CD4-positive, alpha-beta T cell treated with Interleukin-2 at 100 ng/mL for 4 hours (primary cell): ENCODE data around the gene CNGA1.
A peak's percentile ranks its signal among the peaks of the same experiment; 100 is the strongest.
"Not testable (repeated sequence)": the region's sequence is repeated elsewhere in the genome, so short reads cannot be mapped to it uniquely, and the experiment has no call there.

Experiments used
- DNase-seq: peaks from one replicate; pipeline ENCODE4 v3.0.0-alpha.2; 2020; ENCODE audit warnings: low spot score

CNGA1 gene

DNA sequence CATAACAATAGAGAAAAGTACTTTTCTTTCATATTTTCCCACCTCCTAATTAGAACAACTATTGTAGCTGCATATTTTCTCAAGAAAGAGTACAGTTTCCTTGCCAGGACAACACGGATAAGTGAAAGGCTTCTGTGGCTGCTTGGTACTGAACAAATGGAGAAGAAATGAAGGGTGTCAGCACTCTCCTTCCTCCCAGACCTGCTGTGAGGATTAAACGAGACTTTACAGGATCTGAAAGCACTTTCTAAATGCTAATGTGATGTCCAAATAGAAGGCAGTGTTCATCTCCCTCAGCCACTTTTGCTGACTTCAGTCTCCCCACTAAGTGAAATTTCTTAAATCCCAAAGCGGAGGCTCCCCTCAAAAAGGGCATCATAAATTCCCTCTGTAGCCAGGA, 14.0 kb upstream of the CNGA1 start:
- no peak for DNase-seq

DNA sequence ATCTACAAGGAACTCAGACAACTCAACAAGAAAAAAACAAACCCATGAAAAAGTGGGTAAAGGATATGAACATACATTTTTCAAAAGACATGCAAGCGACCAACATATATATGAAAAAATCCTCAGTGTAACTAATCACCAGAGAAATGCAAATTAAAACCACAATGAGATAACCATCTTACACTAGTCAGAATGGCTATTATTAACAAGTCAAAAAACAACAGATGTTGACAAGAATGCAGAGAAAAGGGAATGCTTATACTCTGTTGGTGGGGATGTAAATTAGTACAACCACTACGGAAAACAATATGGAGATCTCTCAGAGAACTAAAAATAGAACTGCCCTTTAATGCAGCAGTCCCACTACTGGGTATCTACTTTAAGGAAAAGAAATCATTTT, 12.2 kb upstream of the CNGA1 start:
- no peak for DNase-seq

DNA sequence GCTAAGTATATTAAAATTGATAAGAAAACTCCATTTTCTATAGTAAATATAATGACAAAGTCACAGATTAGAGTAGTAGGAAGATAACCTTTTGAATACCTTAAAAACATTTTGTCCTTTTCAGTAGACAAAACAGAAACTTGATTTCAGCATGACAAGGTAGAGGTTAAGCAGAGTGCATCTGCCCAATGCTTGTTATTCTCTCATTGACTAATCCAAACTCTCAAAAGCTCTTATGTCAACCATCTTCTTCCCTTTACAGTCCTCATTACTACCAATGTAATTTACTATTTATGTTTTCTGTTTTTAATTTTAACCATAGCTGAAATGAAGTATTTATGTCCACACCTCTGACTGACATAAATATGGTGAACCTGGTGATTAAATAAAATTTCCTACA, 11.2 kb upstream of the CNGA1 start:
- DNase-seq = no peak

GRCh38 chr4:48025005-48025404, 8.5 kb upstream of the CNGA1 start:
- DNase-seq = no peak

GRCh38 chr4:48024522-48024921, 8.0 kb upstream of the CNGA1 start:
- DNase-seq = no peak

DNA sequence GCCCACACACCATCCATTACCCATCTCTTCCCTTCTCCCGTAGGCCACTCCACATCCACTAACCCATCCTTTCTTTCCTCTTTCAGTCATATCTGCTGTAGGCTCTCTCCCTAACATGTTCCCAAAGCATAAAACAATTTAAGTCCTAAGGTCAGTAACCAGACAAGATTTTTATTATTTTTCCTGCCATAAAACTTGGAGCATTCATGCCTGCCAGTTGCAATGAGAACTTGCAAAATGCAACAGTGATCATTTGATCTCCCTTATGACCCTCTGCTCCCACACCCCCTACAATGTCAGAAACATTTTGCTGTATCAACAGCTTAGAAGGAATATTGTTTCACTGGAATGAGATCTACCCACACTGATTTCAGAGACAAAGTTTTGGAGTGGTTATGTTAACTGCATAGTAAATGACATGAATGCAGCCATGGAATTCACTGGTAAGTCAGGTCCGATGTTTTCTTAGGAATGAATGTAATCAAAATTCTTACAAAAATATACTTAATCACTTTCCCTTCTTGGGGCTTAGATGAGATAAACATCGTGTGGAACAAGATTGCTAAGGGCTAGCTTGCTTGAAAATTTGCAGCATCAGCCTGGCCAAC, 5.8 kb upstream of the CNGA1 start:
- DNase-seq = no peak

GRCh38 chr4:48021100-48021499, 4.6 kb upstream of the CNGA1 start:
- no peak for DNase-seq

- no peak for DNase-seq
Measured at GRCh38 chr4:48018112-48018511, 1.6 kb upstream of the CNGA1 start.

DNA sequence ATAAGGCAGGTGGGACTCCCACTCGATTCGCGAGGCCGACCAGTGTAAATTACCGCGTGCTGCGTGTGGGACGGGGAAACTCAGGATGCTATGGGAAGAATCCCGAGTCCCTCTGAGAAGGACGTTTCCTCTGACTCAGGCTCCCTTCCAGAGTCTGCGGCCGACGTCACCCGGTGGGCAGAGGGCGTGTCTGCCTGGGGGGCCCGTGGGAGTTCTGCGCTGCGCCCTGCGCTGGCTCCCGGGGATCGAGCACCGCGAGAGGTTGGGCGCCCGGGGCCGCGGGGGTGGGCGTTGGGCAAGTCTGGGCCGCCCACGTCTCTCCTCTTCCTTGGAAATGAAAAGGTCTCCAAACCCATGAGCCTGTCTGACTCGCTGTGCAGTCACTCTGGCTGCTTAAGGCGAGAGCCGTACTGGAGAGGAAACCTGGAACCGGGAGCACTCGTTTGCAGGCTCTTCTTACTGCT, 659 bp upstream of the CNGA1 start:
- DNase-seq = no peak

- DNase-seq = no peak
Measured at GRCh38 chr4:48015678-48016077, 803 bp downstream of the CNGA1 start.

GRCh38 chr4:48015216-48015615, 1.3 kb downstream of the CNGA1 start:
- DNase-seq = no peak

DNA sequence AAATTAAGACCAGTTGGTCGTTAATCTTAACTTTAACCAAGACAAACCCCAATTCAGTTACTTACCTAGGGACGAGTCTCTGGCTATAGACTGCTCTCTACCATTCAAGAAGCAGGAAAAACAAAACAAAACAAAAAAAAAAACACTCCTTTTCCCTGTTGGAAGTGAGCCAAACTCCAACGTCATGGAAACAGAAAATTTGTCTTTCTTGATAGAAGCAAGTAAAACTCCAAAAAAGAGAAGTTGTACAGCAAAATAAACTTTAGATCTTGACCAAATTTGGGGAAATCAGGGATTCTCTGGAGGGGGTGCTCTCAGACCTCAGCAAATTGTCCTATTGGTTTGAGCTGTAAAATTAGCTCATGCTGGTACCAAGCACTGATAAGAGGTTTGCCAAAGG, 3.7 kb downstream of the CNGA1 start:
- DNase-seq = no peak

DNA sequence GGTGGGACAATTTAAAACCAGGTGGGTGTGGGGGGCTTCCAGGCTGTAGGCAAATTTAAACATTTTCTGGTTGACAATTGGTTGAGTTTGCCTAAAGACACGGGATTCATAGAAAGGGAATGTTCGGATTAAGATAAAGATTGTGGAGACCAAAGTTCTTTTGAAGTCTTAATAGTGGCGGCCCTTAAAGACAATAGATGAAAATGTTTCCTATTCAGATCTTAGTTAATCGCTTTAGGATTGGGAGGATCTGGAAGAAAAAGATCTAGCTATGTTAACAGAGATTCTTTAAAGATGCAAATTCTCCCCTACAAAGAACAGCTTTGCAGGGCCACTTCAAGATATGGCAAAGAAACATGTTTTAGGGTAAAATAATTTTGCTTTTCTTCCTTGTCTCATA, 4.8 kb downstream of the CNGA1 start:
- DNase-seq = no peak

- not testable (repeated sequence) for DNase-seq
Measured at GRCh38 chr4:48010906-48011305, 5.6 kb downstream of the CNGA1 start.

DNA sequence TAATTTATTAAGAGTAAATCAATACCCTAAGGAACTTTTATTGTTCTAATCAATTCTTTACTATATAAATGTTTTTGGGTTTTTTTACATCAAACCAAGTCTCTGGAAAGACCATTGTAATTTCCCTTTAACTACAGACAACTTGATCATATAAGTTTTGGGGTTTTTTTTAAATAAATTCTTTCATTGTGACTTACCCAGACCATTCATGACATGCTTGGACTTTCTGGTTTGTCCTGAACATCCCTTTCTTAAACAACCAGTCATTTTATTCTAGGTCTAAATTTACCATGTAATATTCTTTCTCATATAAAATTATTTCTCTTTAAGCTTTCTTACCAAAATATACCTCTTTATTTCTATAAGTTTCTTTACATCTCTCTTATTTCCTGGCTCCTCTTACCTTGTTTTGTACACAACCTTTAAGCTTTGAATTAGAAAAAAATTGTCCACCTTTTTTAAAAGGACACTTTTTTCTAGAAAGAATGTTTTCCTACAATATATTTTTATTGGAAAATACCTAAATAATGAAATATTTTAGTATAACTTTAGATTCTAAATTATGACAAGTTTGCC, 8.4 kb downstream of the CNGA1 start:
- no peak for DNase-seq

- DNase-seq = no peak
Measured at GRCh38 chr4:48005781-48006180, 10.7 kb downstream of the CNGA1 start.

GRCh38 chr4:48003568-48003967, 12.9 kb downstream of the CNGA1 start:
- peak; percentile 24 for DNase-seq

- DNase-seq = no peak
Measured at GRCh38 chr4:48002267-48002666, 14.2 kb downstream of the CNGA1 start.

- DNase-seq = no peak
Measured at GRCh38 chr4:47996021-47996420, 20.5 kb downstream of the CNGA1 start.

GRCh38 chr4:47992475-47992874, 24.0 kb downstream of the CNGA1 start:
- not testable (repeated sequence) for DNase-seq

DNA sequence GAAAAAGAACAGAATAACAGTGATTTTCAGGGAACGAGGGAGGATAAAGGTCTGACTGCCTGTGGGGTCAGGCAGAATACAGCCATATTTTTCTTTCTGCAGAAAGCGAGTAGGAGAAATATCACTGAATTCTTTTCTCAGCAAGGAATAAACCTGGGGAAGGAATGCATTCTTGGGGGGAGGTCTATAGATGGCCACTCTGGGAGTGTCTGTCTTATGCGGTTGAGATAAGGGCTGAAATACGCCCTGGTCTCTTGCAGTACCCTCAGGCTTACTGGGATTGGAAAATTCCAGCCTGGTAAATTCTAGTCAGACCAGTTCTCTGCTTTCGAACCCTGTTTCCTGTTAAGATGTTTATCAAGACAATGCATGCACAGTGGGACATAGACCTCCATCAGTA, 26.3 kb downstream of the CNGA1 start:
- no peak for DNase-seq

- no peak for DNase-seq
Measured at GRCh38 chr4:47974566-47974965, 41.9 kb downstream of the CNGA1 start.

GRCh38 chr4:47972721-47973120, 43.8 kb downstream of the CNGA1 start:
- no peak for DNase-seq

DNA sequence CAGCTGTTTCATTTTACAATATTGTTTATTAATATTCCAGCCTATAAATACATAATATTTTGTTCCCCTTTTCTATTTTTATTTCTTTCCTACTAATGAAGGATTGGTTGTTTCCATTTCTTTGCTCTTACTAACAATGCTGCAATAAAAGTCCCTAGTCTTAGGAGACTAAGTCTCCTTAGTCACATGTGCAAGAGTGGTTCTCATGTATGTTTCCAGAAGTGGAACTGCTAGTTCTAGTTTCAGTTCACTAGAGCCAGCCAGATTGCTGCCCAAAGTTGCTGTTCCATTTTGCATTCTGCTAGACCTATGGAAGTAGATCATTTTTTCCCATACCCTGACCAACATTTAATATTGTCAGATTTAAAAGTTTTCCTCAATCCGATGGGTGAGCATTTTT, 44.3 kb downstream of the CNGA1 start:
- DNase-seq = no peak
